AG04450 (cell line): ENCODE data around the gene NEDD9. TPM values are rescaled to one million over a fixed set of nuclear protein-coding genes. Genes with fewer than 3 reads are reported as not detected.

Experiments used
- CTCF ChIA-PET: fragments of 300-600, 350-600 bp; formaldehyde crosslinking; extraction: SDS; loops from one replicate; lab custom pipeline; 2022; ENCODE audit warnings: antibody characterized with exemption, inconsistent platforms; lab: Charles Lee
- POLR2A ChIA-PET: fragments of 350-600 bp; formaldehyde crosslinking; extraction: SDS; loops from one replicate; lab custom pipeline; 2021; ENCODE audit warnings: antibody characterized with exemption, inconsistent platforms; lab: Yijun Ruan, JAX
- DNase-seq: peaks from one replicate; pipeline ENCODE4 v3.0.0-alpha.2; 2011; ENCODE audit warnings: low read depth, low spot score
- H3K27ac ChIP-seq: one replicate; pipeline ENCODE4 v1.5.1; 2012; ENCODE audit warnings: low read depth, low read length, control low read depth
- H3K27me3 ChIP-seq: one replicate; pipeline ENCODE4 v1.6.0; 2012; ENCODE audit warnings: low read length; ENCODE audit not compliant: control insufficient read depth, insufficient read depth
- H3K4me3 ChIP-seq: 2 replicates; pipeline ENCODE4 v1.5.1; 2011; ENCODE audit warnings: mild to moderate bottlenecking, low read depth, low read length, control low read depth
- H3K9me3 ChIP-seq: 2 replicates; pipeline ENCODE4 v1.5.1; 2012; ENCODE audit warnings: low read length; ENCODE audit not compliant: control insufficient read depth, insufficient read depth
- CTCF ChIP-seq: IDR thresholded peaks from 2 replicates; pipeline ENCODE4 v1.5.1; 2011; ENCODE audit warnings: low read depth, low read length, control low read depth, inconsistent platforms
- polyA plus RNA-seq: library from polyadenylated mRNA; depleted of rRNA; stranded (reverse); fragments of >200 nt; gene quantifications from 2 replicates; pipeline ENCODE4 v1.2.3, GENCODE V29; 2011

NEDD9 gene
- polyA plus RNA-seq, 1 experiment: 7.2 TPM

- DNase-seq: no peak
- ChIA-PET POLR2A (no interaction called here), CTCF (interaction anchor here (0.8 to 2.2 kb wide), 2 partner anchors 214 to 328 kb away, joined by 3 to 17 read pairs; no protein-coding TSS in a partner anchor)
- no peak overlapping the region for H3K4me3 ChIP-seq
- H3K27ac ChIP-seq: no peak overlapping the region
- H3K9me3 ChIP-seq: no peaks in the 10 kb centered on the region; the same call in 1 of the 2 replicates
- TF ChIP-seq CTCF: no peak
- no peaks in the 10 kb centered on the region for H3K27me3 ChIP-seq
These were observed 64.3 kb downstream of the NEDD9 start for GRCh38 chr6:11168091-11168635.

- no peaks in the 10 kb centered on the region; the same call in 1 of the 2 replicates for H3K9me3 ChIP-seq
- no peaks in the 10 kb centered on the region for H3K27me3 ChIP-seq
- no peak for TF ChIP-seq CTCF
- H3K27ac ChIP-seq: no peak overlapping the region
- H3K4me3 ChIP-seq: no peak overlapping the region
- DNase-seq: no peak
- CTCF ChIA-PET: interaction anchor here (0.6 to 2.2 kb wide), 2 partner anchors 16 to 329 kb away, joined by 7 to 17 read pairs; no protein-coding TSS in a partner anchor
- POLR2A ChIA-PET: no interaction called here
These were observed 65.5 kb downstream of the NEDD9 start for GRCh38 chr6:11166948-11167347.

- no peaks in the 10 kb centered on the region for H3K9me3 ChIP-seq
- H3K27me3 ChIP-seq: no peaks in the 10 kb centered on the region
- no peak overlapping the region for H3K27ac ChIP-seq
- DNase-seq: no peak
- no peak for TF ChIP-seq CTCF
- POLR2A ChIA-PET: no interaction called here
- no peak overlapping the region for H3K4me3 ChIP-seq
- CTCF ChIA-PET: no interaction called here
These were observed 67.5 kb downstream of the NEDD9 start for GRCh38 chr6:11164717-11165646.

GRCh38 chr6:11163932-11164331, 68.5 kb downstream of the NEDD9 start:
- ChIA-PET POLR2A (no interaction called here), CTCF (no interaction called here)
- Histone ChIP-seq H3K27ac (no peak overlapping the region), H3K27me3 (no peaks in the 10 kb centered on the region), H3K9me3 (no peaks in the 10 kb centered on the region), H3K4me3 (no peak overlapping the region)
- TF ChIP-seq CTCF: no peak
- DNase-seq: no peak

GRCh38 chr6:11162262-11162661, 70.2 kb downstream of the NEDD9 start:
- DNase-seq: no peak
- Histone ChIP-seq H3K27me3 (no peaks in the 10 kb centered on the region), H3K27ac (no peak overlapping the region), H3K9me3 (no peaks in the 10 kb centered on the region), H3K4me3 (no peak overlapping the region)
- CTCF ChIA-PET: interaction anchor here (0.8 to 1.6 kb wide), 3 partner anchors 10 to 334 kb away, joined by 3 to 5 read pairs (median 3); no protein-coding TSS in a partner anchor
- TF ChIP-seq CTCF: no peak
- POLR2A ChIA-PET: no interaction called here
